HG02884 (cell line): ENCODE measurements around the gene GOLGA6L9.
"Not testable (repeated sequence)": the region's sequence is repeated elsewhere in the genome, so short reads cannot be mapped to it uniquely, and the experiment has no call there.

ENCODE experiments used
- ATAC-seq: cut with Tn5 transposase; IDR thresholded peaks from one replicate; pipeline ENCODE4 v1.9.1; 2021; ENCODE audit warnings: mild to moderate bottlenecking, moderate library complexity; ENCODE audit not compliant: unreplicated experiment

GOLGA6L9 gene

GRCh38 chr15:82429693-82430092 lies at the start of gene GOLGA6L9:
Gene GOLGA6L9, plus strand, starts transcription at chr15:82429816. Its CDS starts 264 bp downstream, at chr15:82430080.
- ATAC-seq = not testable (repeated sequence)

GRCh38 chr15:82381330-82381955 lies 48.2 kb upstream of the GOLGA6L9 start:
- ATAC-seq = not testable (repeated sequence)

- ATAC-seq = not testable (repeated sequence)
These were observed 42.4 kb upstream of the GOLGA6L9 start for GRCh38 chr15:82387209-82387608.

GRCh38 chr15:82390152-82390551 lies 39.5 kb upstream of the GOLGA6L9 start:
- not testable (repeated sequence) for ATAC-seq

GRCh38 chr15:82392077-82392476 lies 37.5 kb upstream of the GOLGA6L9 start:
- ATAC-seq = not testable (repeated sequence)

GRCh38 chr15:82393671-82394070 lies 35.9 kb upstream of the GOLGA6L9 start:
- ATAC-seq = no peak

GRCh38 chr15:82395788-82396187 lies 33.8 kb upstream of the GOLGA6L9 start:
- not testable (repeated sequence) for ATAC-seq

GRCh38 chr15:82397817-82398216 lies 31.8 kb upstream of the GOLGA6L9 start:
- no peak for ATAC-seq

GRCh38 chr15:82398785-82399184 lies 30.8 kb upstream of the GOLGA6L9 start:
- ATAC-seq = no peak

- not testable (repeated sequence) for ATAC-seq
These were observed 30.1 kb upstream of the GOLGA6L9 start for GRCh38 chr15:82399366-82400103.

- not testable (repeated sequence) for ATAC-seq
These were observed 27.7 kb upstream of the GOLGA6L9 start for GRCh38 chr15:82401918-82402317.

- not testable (repeated sequence) for ATAC-seq
These were observed 27.3 kb upstream of the GOLGA6L9 start for GRCh38 chr15:82402341-82402740.

- not testable (repeated sequence) for ATAC-seq
These were observed 23.4 kb upstream of the GOLGA6L9 start for GRCh38 chr15:82406211-82406610.

GRCh38 chr15:82410306-82410705 lies 19.3 kb upstream of the GOLGA6L9 start:
- ATAC-seq = not testable (repeated sequence)

GRCh38 chr15:82411595-82411994 lies 18.0 kb upstream of the GOLGA6L9 start:
- ATAC-seq = not testable (repeated sequence)

GRCh38 chr15:82414525-82415191 lies 15.0 kb upstream of the GOLGA6L9 start:
- ATAC-seq = not testable (repeated sequence)

- ATAC-seq = not testable (repeated sequence)
These were observed 9.1 kb upstream of the GOLGA6L9 start for GRCh38 chr15:82420516-82420915.

GRCh38 chr15:82420966-82421365 lies 8.7 kb upstream of the GOLGA6L9 start:
- not testable (repeated sequence) for ATAC-seq

GRCh38 chr15:82427117-82427516 lies 2.5 kb upstream of the GOLGA6L9 start:
- not testable (repeated sequence) for ATAC-seq

GRCh38 chr15:82445420-82445819 lies 15.8 kb downstream of the GOLGA6L9 start:
- ATAC-seq = not testable (repeated sequence)

GRCh38 chr15:82457336-82457735 lies 27.7 kb downstream of the GOLGA6L9 start:
- not testable (repeated sequence) for ATAC-seq
